Renal pelvis (tissue), 12 donors: ENCODE measurements around the gene NEIL3. TPM values are rescaled to one million over a fixed set of nuclear protein-coding genes. Genes with fewer than 3 reads are reported as not detected.

Experiments
- DNase-seq: peaks from one replicate; pipeline ENCODE4 v3.0.0-alpha.2; 2013
- long read RNA-seq, 16 experiments: transcript quantifications; one replicate each; lab custom pipeline, GENCODE V29; 2026
- polyA plus RNA-seq, 3 donors: library from polyadenylated mRNA; unstranded; fragments of 120-200 nt; gene quantifications; one replicate each; pipeline ENCODE4 v1.2.1, GENCODE V29; 2013; ENCODE audit not compliant: insufficient read length in 3 of 3

The NEIL3 gene, protein sequence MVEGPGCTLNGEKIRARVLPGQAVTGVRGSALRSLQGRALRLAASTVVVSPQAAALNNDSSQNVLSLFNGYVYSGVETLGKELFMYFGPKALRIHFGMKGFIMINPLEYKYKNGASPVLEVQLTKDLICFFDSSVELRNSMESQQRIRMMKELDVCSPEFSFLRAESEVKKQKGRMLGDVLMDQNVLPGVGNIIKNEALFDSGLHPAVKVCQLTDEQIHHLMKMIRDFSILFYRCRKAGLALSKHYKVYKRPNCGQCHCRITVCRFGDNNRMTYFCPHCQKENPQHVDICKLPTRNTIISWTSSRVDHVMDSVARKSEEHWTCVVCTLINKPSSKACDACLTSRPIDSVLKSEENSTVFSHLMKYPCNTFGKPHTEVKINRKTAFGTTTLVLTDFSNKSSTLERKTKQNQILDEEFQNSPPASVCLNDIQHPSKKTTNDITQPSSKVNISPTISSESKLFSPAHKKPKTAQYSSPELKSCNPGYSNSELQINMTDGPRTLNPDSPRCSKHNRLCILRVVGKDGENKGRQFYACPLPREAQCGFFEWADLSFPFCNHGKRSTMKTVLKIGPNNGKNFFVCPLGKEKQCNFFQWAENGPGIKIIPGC
- polyA plus RNA-seq: 1 to 10 TPM; 4.2 to 6.1 (median 5.4) TPM
- long read RNA-seq, donor 1: 0 reads
- long read RNA-seq, donor 2: 0 reads
- long read RNA-seq, donor 3: 0 reads
- long read RNA-seq, donor 4, partial matches to known transcripts: 0 of 2 reads
- long read RNA-seq, donor 4, other reads (novel, unspliced or antisense): 0 of 2 reads
- long read RNA-seq, donor 5: 0 reads
- long read RNA-seq, donor 6: 0 reads
- long read RNA-seq, donor 7, partial matches to known transcripts: 9 of 9 reads
- long read RNA-seq, donor 7, other reads (novel, unspliced or antisense): 0 of 9 reads
- long read RNA-seq, donor 8: 0 reads
- long read RNA-seq, donor 9: 0 reads
- long read RNA-seq, donor 10: 0 reads
- long read RNA-seq, donor 11, partial matches to known transcripts: 0 of 1 reads
- long read RNA-seq, donor 11, other reads (novel, unspliced or antisense): 0 of 1 reads
- long read RNA-seq, donor 12, partial matches to known transcripts: 0 of 1 reads
- long read RNA-seq, donor 12, other reads (novel, unspliced or antisense): 0 of 1 reads
- long read RNA-seq, donor 13: 0 reads
- long read RNA-seq, donor 14: 0 reads
- long read RNA-seq, donor 15, partial matches to known transcripts: 0 of 3 reads
- long read RNA-seq, donor 15, other reads (novel, unspliced or antisense): 0 of 3 reads
- long read RNA-seq, donor 16: 0 reads

DNA sequence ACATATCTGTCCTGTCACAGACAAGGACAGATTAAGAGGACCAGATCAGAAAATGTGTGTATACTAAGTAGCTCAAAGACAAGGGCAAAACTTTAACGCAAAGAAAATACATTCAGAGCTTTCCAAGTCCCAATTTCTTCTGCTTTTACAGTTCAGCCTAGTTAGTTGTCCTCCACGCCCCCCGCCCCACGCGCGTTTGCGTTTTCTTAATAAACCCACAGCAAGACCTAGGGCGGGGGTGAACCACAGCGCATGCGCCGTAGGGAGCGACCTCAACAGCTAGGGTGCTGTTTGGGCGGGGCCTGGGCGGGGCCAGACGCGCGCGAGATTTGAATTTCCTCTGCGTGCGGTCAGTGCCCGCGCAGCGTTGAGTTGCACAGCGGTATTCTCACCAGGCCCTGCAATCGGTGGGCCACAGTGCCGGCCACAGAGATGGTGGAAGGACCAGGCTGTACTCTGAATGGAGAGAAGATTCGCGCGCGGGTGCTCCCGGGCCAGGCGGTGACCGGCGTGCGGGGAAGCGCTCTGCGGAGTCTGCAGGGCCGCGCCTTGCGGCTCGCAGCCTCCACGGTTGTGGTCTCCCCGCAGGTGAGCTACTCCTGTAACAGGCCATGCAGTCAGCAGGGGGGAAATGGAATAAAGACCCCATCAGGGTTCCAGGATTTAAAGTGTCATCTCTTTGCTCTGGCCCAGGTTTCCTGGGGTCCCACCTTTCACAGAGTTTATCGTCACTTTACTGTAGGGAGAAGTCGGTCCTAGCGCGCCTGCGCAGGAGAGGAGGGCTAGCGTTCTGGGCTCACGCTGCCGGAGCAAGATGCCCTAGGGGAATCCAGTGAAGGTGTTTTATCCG is at the start of gene NEIL3:
TSS of gene NEIL3 (plus strand) at position 353 of the 850 bp plus-strand sequence. CDS start at position 433, 80 bp downstream.
- DNase-seq: peak; percentile 86

- no peak for DNase-seq
Measured at GRCh38 chr4:177263818-177264217, 45.9 kb upstream of the NEIL3 start.

DNA sequence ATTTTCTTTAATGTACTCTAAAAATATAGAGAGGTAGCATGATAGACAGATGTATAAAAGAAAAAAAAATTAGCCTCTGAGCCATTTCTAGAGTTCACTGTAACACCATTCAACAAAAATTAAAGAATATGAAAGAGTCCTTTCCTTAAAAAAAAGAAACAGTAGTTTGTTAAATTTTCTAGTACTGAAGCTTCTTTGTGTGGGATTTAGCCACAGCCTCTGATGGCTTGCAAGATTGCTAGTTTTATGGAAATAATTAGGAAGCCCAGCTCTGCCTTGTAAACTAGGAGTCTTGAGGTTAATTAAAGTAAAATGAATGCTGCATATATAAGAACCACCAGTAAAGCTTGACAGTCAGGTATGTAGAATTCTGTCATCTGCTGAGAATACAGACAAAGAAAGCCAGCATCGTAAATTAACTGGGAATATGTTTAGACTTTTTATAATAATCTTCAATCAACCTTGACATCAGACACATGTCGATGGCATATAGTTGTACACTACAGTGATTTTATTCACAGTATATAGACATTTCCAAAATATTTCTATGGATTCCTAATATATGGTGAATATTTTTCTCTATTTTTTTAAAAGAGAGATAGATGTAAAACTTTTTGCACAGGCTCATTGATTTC is 44.8 kb upstream of the NEIL3 start:
- DNase-seq: no peak

DNA sequence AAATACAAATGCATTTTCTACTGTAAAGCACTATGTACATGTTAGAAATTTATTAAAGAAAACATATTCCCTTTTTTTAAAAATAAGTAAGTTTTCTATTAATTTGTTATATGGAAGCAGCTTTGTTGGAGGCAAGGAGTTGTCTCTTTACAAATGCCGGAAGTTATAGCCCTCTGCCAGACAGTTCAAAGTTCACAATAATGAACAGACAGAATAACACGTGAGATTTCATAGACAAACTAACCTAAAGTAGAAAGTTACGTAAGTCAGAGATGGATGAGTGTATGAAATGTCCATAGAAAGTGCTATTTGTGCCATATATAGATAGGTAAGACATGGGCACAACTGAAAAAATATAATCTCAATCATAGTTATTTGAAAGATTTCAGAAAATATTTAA is 43.9 kb upstream of the NEIL3 start:
- no peak for DNase-seq

- DNase-seq: no peak
Measured at GRCh38 chr4:177266506-177266905, 43.2 kb upstream of the NEIL3 start.

- no peak for DNase-seq
Measured at GRCh38 chr4:177267911-177268310, 41.8 kb upstream of the NEIL3 start.

GRCh38 chr4:177271091-177271490 is 38.6 kb upstream of the NEIL3 start:
- peak; percentile 33 for DNase-seq

- no peak for DNase-seq
Measured at GRCh38 chr4:177271915-177272766, 37.5 kb upstream of the NEIL3 start.

DNA sequence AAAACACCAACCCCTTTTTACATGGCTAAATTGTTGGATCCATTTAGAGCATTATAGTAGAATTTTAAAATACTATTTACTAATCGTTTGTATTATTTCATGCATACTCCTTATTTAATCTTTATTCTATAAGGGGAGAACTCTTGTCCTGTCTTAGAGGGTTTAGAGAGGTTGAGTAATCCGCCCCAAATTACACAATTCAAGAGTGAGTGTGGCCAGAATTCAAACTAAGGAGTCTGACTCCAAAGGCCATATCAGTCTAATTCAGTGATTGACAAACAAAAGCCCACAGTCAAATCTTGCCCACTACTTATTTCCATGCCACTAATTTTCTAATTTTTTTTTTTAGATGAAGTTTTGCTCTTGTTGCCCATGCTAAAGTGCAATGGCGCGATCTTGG is 33.7 kb upstream of the NEIL3 start:
- no peak for DNase-seq

GRCh38 chr4:177281351-177281909 is 28.2 kb upstream of the NEIL3 start:
- DNase-seq: no peak

DNA sequence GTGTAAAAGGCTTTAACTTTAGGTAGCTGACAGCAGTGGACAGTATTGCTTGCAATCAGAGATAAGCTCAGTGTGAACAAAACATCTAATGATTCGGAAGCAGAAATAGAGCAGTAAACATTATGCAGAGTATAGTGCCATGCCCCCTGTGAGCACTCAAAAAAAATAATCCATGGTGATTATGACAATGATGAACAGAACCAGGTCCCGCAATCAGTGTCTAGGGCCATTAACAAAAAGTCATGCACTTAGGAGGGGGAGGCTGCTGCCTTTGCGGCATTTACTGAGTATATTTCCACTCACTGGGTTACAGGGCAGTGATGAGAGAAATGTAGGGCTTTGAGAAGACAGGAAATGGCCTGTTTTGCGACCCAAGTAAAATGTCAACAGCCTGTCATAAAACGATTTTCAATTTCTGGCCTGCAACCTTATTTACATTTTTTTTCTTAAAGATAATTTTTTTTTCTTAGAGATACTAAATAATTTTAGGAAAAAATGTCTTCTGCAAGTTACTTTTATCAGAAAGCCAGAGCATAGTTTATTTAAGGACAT is 27.3 kb upstream of the NEIL3 start:
- no peak for DNase-seq

- DNase-seq: no peak
Measured at GRCh38 chr4:177283167-177283566, 26.5 kb upstream of the NEIL3 start.

DNA sequence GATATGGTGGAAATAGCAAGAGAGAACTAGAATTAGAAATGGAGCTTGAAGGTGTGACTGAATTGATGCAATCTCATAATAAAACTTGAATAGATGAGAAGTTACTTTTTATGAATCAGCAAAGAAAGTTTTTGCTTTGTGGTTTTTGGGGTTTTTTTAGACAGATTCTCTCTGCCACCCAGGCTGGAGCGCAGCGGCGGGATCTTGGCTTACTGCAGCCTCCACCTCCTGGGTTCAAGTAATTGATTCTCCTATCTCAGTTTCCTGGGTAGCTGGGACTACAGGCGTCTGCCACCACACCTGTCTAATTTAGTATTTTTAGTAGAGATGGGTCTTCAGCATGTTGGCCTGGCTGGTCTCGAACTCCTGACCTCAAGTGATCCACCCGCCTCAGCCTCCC is 23.7 kb upstream of the NEIL3 start:
- DNase-seq: no peak

DNA sequence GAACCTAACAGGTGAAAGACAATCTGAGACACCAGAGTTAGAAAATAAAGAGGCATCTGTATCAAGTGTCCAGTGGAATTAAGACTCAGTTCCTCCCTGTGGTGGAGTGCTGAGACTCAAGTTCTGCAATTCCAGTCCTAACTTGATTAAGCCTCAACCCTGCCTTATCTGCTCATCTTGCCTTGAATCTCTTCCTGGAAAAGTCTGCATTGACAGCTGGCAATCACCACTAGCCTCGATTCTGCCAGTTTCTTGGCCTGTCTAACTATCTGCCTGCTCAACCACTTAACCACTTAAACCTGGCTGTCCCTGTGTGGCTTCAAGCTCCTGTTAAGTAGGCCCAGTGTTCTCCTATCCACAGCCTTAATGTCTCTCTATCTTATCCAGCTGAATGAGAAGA is 22.4 kb upstream of the NEIL3 start:
- no peak for DNase-seq

GRCh38 chr4:177288335-177288734 is 21.3 kb upstream of the NEIL3 start:
- DNase-seq: no peak

DNA sequence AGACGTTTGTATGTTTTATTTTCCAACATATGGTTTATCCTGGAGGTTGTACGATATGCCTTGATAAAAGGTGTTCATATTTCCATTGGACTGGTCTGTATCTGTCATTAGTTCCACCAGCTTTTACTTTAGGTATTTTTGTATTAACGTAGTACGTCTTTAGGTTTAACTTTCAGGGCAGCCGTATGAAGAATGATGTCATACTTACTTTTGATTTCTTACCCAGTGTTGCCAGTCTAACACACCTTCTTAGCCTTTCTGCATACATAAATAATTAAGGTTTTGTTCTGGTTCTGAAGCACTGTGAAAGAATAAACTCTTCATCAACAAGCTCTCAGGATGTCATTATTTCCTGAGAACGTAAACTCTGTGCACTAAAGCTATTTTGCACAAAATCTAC is 18.9 kb upstream of the NEIL3 start:
- DNase-seq: no peak

GRCh38 chr4:177292171-177292570 is 17.5 kb upstream of the NEIL3 start:
- DNase-seq: no peak

DNA sequence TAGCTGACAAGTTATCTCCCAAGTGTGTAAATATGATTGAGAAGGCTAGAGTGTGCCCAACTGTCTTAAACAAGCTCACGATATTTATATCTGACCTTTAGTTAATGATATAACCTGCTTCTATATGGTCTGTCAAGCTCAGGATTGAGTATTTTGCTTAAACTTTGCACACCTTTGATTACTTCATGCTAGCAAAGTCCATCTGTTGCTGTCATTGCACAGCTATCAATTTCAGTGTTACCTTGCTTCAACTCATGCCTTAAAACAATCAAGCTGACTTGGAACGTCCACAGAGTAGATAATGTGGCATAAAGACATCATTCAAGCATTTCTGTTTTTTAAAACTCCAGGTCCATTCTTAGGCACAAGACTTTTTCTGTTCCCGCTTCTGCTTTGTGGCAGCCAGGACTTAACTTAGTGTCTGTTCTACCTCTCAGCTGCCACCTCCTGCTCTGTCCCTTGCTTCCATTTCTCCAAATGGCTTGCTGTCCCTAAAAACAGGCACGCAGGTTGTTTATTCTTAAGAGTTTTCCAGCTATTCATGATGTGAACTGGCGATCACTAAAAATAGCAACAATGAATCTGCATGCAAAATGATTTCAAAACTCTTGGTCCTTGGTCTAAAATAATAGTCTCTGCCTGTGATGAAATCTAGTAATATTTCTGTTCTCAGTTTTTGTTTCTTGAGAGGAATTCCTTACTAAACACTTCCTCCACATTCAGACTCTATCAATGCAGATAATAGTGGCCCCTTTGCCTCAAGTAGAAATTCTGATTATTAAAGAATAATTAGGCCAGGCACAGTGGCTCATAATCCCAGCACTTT is 16.3 kb upstream of the NEIL3 start:
- DNase-seq: no peak
